B cell (primary cell): ENCODE data around the gene ST6GALNAC3.

Experiments
- CTCF ChIP-seq: fragments of 200-600 bp; IDR thresholded peaks from one replicate; pipeline ENCODE4 v1.8.0; 2022; ENCODE audit warnings: antibody characterized with exemption, mild to moderate bottlenecking
- EZH2 ChIP-seq: IDR thresholded peaks from 2 replicates; pipeline ENCODE4 v1.6.1; 2012; ENCODE audit warnings: borderline replicate concordance, low read depth, mild to moderate bottlenecking, moderate library complexity, low read length; ENCODE audit not compliant: insufficient read depth, poor library complexity, severe bottlenecking

GRCh38 chr1:76668046-76668445 lies 593.5 kb downstream of the ST6GALNAC3 start:
- no peak for TF ChIP-seq CTCF
- no peak for TF ChIP-seq EZH2
